HL-60 (cell line): ENCODE data around the gene SPTBN1.

Experiments used
- CTCF ChIP-seq: IDR thresholded peaks from one replicate; pipeline ENCODE4 v1.5.1; 2011; ENCODE audit warnings: low read length, control low read depth, inconsistent platforms; ENCODE audit not compliant: insufficient read depth
- POLR2AphosphoS5 ChIP-seq: IDR thresholded peaks from 2 replicates; pipeline ENCODE4 v1.6.1; 2012; ENCODE audit warnings: low read depth

GRCh38 chr2:54432251-54433015 lies 23.7 kb upstream of the SPTBN1 start:
- TF ChIP-seq CTCF (no peak), POLR2AphosphoS5 (no peak)
